Endodermal cell (in vitro differentiated cells): ENCODE results near the gene DESI2. TPM values are rescaled to one million over a fixed set of nuclear protein-coding genes. Genes with fewer than 3 reads are reported as not detected.

Experiments used
- DNase-seq: peaks from one replicate; pipeline ENCODE4 v3.0.0-alpha.2; 2017
- H3K27ac ChIP-seq: 2 replicates; pipeline ENCODE4 v1.5.1; 2013; ENCODE audit warnings: mild to moderate bottlenecking, low read depth, low read length, moderate library complexity
- H3K27me3 ChIP-seq: 2 replicates; pipeline ENCODE4 v1.6.1; 2013; ENCODE audit warnings: mild to moderate bottlenecking, low read length, moderate library complexity; ENCODE audit not compliant: insufficient read depth, control insufficient read depth, poor library complexity, severe bottlenecking
- H3K36me3 ChIP-seq: 2 replicates; pipeline ENCODE4 v1.7.0; 2013; ENCODE audit warnings: mild to moderate bottlenecking, low read length, moderate library complexity; ENCODE audit not compliant: control insufficient read depth, insufficient read depth
- H3K4me1 ChIP-seq: one replicate; pipeline ENCODE4 v1.7.0; 2013; ENCODE audit warnings: low read length; ENCODE audit not compliant: control insufficient read depth, insufficient read depth
- H3K4me3 ChIP-seq: 2 replicates; pipeline ENCODE4 v1.5.1; 2013; ENCODE audit warnings: mild to moderate bottlenecking, low read length, moderate library complexity
- H3K9ac ChIP-seq: 2 replicates; pipeline ENCODE4 v1.6.1; 2013; ENCODE audit warnings: mild to moderate bottlenecking, low read length, moderate library complexity; ENCODE audit not compliant: poor library complexity, severe bottlenecking; ENCODE audit errors: extremely low read depth
- H3K9me3 ChIP-seq: 2 replicates; pipeline ENCODE4 v1.6.1; 2013; ENCODE audit warnings: mild to moderate bottlenecking, low read length, moderate library complexity; ENCODE audit not compliant: control insufficient read depth
- H3K27ac Mint-ChIP-seq: 2 replicates; pipeline ENCODE4 v1.8.0; 2020; ENCODE audit warnings: mixed read lengths
- H3K27me3 Mint-ChIP-seq: 2 replicates; pipeline ENCODE4 v1.8.0; 2021; ENCODE audit warnings: mild to moderate bottlenecking, mixed read lengths; ENCODE audit not compliant: insufficient read depth
- H3K36me3 Mint-ChIP-seq: 2 replicates; pipeline ENCODE4 v1.8.0; 2020; ENCODE audit warnings: low read depth, mixed read lengths
- H3K4me1 Mint-ChIP-seq: 2 replicates; pipeline ENCODE4 v1.8.0; 2020; ENCODE audit warnings: mixed read lengths
- H3K4me3 Mint-ChIP-seq: 2 replicates; pipeline ENCODE4 v1.8.0; 2020; ENCODE audit warnings: mild to moderate bottlenecking, moderate library complexity, mixed read lengths
- H3K9me3 Mint-ChIP-seq: 2 replicates; pipeline ENCODE4 v1.8.0; 2020; ENCODE audit warnings: mild to moderate bottlenecking, mixed read lengths
- WGBS, 2 experiments: methylation state at CpG; one replicate each; pipeline versions ENCODE4 v1.1.5 to v1.1.7; 2013; ENCODE audit warnings: missing lambda C conversion rate in 2 of 2, mixed read lengths in 1 of 2; ENCODE audit not compliant: insufficient coverage in 1 of 2, insufficient read length in 1 of 2; 5-methylcytosine and 5-hydroxymethylcytosine counted together
- total RNA-seq, 2 donors: library from RNA; stranded (reverse); fragmentation: NEBNext Ultra II Directional in 1 of 2; extraction: Animal tissue kit (Norgen Biotek cat#: 25700) in 1 of 2; gene quantifications; 2 replicates in 1 of 2; 3 replicates in 1 of 2; pipeline ENCODE4 v1.2.1, GENCODE V29; 2021
- TF ChIP-seq, protein P1 (sequence below): fragments of 200-600 bp; sonication (generic); conservative IDR thresholded peaks from 2 replicates; pipeline ENCODE4 v1.5.0; 2021; ENCODE audit warnings: antibody characterized with exemption, mild to moderate bottlenecking

The DESI2 gene
- total RNA-seq, 2 donors from 2014 or later = 50.0 to 50.2 TPM

DNA sequence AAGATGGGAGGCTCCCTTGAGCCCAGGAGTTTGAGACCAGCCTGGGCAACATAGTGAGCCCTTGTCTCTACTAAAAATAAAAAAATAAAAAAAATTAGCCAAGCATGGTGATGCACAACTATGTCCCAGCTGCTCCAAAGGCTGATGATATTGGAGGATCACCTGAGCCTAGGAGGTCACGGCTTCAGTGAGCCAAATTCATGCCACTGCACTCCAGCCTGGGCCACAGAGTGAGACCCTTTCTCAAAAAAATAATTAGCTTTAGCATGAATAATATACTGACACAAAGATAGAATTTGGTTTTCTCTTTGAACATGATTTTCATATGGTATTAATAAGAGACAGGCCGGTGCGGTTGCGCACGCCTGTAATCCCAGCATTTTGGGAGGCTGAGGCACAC lies 88.8 kb downstream of the DESI2 start:
- no peaks in the 10 kb centered on the region for H3K36me3 ChIP-seq
- no peak overlapping the region for H3K4me3 Mint-ChIP-seq
- H3K36me3 Mint-ChIP-seq = no peaks in the 10 kb centered on the region
- no peak overlapping the region for H3K27ac Mint-ChIP-seq
- no peak overlapping the region for H3K4me3 ChIP-seq
- H3K27me3 ChIP-seq = no peaks in the 10 kb centered on the region
- WGBS, 2 experiments = 85 to 90% methylated on average over 5 of the region's 5 CpGs
- H3K9me3 ChIP-seq = no peaks in the 10 kb centered on the region
- H3K4me1 Mint-ChIP-seq = no peaks in the 10 kb centered on the region
- no peaks in the 10 kb centered on the region for H3K27me3 Mint-ChIP-seq
- H3K4me1 ChIP-seq = no peaks in the 10 kb centered on the region
- H3K27ac ChIP-seq = no peak overlapping the region
- H3K9ac ChIP-seq = no peak overlapping the region
- DNase-seq = no peak
- TF ChIP-seq, protein P1, sequence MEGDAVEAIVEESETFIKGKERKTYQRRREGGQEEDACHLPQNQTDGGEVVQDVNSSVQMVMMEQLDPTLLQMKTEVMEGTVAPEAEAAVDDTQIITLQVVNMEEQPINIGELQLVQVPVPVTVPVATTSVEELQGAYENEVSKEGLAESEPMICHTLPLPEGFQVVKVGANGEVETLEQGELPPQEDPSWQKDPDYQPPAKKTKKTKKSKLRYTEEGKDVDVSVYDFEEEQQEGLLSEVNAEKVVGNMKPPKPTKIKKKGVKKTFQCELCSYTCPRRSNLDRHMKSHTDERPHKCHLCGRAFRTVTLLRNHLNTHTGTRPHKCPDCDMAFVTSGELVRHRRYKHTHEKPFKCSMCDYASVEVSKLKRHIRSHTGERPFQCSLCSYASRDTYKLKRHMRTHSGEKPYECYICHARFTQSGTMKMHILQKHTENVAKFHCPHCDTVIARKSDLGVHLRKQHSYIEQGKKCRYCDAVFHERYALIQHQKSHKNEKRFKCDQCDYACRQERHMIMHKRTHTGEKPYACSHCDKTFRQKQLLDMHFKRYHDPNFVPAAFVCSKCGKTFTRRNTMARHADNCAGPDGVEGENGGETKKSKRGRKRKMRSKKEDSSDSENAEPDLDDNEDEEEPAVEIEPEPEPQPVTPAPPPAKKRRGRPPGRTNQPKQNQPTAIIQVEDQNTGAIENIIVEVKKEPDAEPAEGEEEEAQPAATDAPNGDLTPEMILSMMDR = no peak
- no peaks in the 10 kb centered on the region for H3K9me3 Mint-ChIP-seq

- H3K36me3 ChIP-seq = no peaks in the 10 kb centered on the region
- TF ChIP-seq, protein P1 = no peak
- H3K4me1 Mint-ChIP-seq = peaks cover 2% of the 10 kb centered on the region
- no peaks in the 10 kb centered on the region for H3K9me3 Mint-ChIP-seq
- no peaks in the 10 kb centered on the region for H3K27me3 Mint-ChIP-seq
- H3K27ac Mint-ChIP-seq = no peak overlapping the region
- no peak overlapping the region for H3K4me3 Mint-ChIP-seq
- no peaks in the 10 kb centered on the region for H3K36me3 Mint-ChIP-seq
- H3K9ac ChIP-seq = no peak overlapping the region
- no peaks in the 10 kb centered on the region for H3K9me3 ChIP-seq
- no peaks in the 10 kb centered on the region for H3K27me3 ChIP-seq
- no peak overlapping the region for H3K27ac ChIP-seq
- 91 to 97% methylated on average over 8 to 9 of the region's 9 CpGs for WGBS, 2 experiments
- DNase-seq = no peak
- no peak overlapping the region for H3K4me3 ChIP-seq
- H3K4me1 ChIP-seq = peaks cover 2% of the 10 kb centered on the region
These were observed 96.5 kb downstream of the DESI2 start for GRCh38 chr1:244749230-244750016.

GRCh38 chr1:244751271-244751895 lies 98.5 kb downstream of the DESI2 start:
- H3K27ac Mint-ChIP-seq = no peak overlapping the region
- Histone ChIP-seq H3K4me1 (peaks cover 3% of the 10 kb centered on the region), H3K27ac (no peak overlapping the region), H3K9ac (no peak overlapping the region), H3K4me3 (no peak overlapping the region), H3K27me3 (no peaks in the 10 kb centered on the region), H3K9me3 (no peaks in the 10 kb centered on the region), H3K36me3 (no peaks in the 10 kb centered on the region)
- no peaks in the 10 kb centered on the region for H3K9me3 Mint-ChIP-seq
- DNase-seq = no peak
- WGBS, 2 experiments = 93 to 97% methylated on average over 11 to 13 of the region's 13 CpGs
- TF ChIP-seq, protein P1 = no peak
- H3K36me3 Mint-ChIP-seq = no peaks in the 10 kb centered on the region
- H3K4me3 Mint-ChIP-seq = no peak overlapping the region
- H3K4me1 Mint-ChIP-seq = peaks cover 13% of the 10 kb centered on the region
- no peaks in the 10 kb centered on the region for H3K27me3 Mint-ChIP-seq
